GM18909 (cell line): ENCODE data around the gene TAS2R41.
"Not testable (repeated sequence)": the region's sequence is repeated elsewhere in the genome, so short reads cannot be mapped to it uniquely, and the experiment has no call there.

Experiments
- ATAC-seq: cut with Tn5 transposase; IDR thresholded peaks from one replicate; pipeline ENCODE4 v1.9.1; 2021; ENCODE audit warnings: mild to moderate bottlenecking; ENCODE audit not compliant: unreplicated experiment, poor library complexity

Gene TAS2R41

GRCh38 chr7:143455942-143456341 lies 21.7 kb upstream of the TAS2R41 start:
- no peak for ATAC-seq

GRCh38 chr7:143456992-143457793 lies 20.5 kb upstream of the TAS2R41 start:
- ATAC-seq = no peak

- ATAC-seq = no peak
Observed at GRCh38 chr7:143458263-143458662, 19.4 kb upstream of the TAS2R41 start.

GRCh38 chr7:143458681-143459080 lies 19.0 kb upstream of the TAS2R41 start:
- no peak for ATAC-seq

- no peak for ATAC-seq
Observed at GRCh38 chr7:143459359-143459758, 18.3 kb upstream of the TAS2R41 start.

GRCh38 chr7:143460271-143460979 lies 17.2 kb upstream of the TAS2R41 start:
- no peak for ATAC-seq

- ATAC-seq = no peak
Observed at GRCh38 chr7:143462045-143462444, 15.6 kb upstream of the TAS2R41 start.

GRCh38 chr7:143463556-143463955 lies 14.1 kb upstream of the TAS2R41 start:
- no peak for ATAC-seq

- no peak for ATAC-seq
Observed at GRCh38 chr7:143463957-143464356, 13.7 kb upstream of the TAS2R41 start.

- no peak for ATAC-seq
Observed at GRCh38 chr7:143467724-143468123, 9.9 kb upstream of the TAS2R41 start.

GRCh38 chr7:143472071-143472689 lies 5.5 kb upstream of the TAS2R41 start:
- ATAC-seq = not testable (repeated sequence)

GRCh38 chr7:143479055-143479766 lies 1.5 kb downstream of the TAS2R41 start:
- ATAC-seq = no peak

- no peak for ATAC-seq
Observed at GRCh38 chr7:143480501-143480900, 2.8 kb downstream of the TAS2R41 start.

- no peak for ATAC-seq
Observed at GRCh38 chr7:143484119-143484518, 6.4 kb downstream of the TAS2R41 start.

- no peak for ATAC-seq
Observed at GRCh38 chr7:143485094-143485493, 7.4 kb downstream of the TAS2R41 start.

- no peak for ATAC-seq
Observed at GRCh38 chr7:143485500-143485899, 7.8 kb downstream of the TAS2R41 start.

- ATAC-seq = not testable (repeated sequence)
Observed at GRCh38 chr7:143486266-143486665, 8.6 kb downstream of the TAS2R41 start.

- ATAC-seq = no peak
Observed at GRCh38 chr7:143487061-143487460, 9.4 kb downstream of the TAS2R41 start.

GRCh38 chr7:143487566-143487965 lies 9.9 kb downstream of the TAS2R41 start:
- ATAC-seq = no peak

GRCh38 chr7:143490717-143491306 lies 13.1 kb downstream of the TAS2R41 start:
- ATAC-seq = no peak
